Hepatocyte (in vitro differentiated cells): ENCODE measurements around the gene FGR.

Source experiments
- CTCF ChIP-seq: fragments of 200-600 bp; sonication (generic); IDR thresholded peaks from 2 replicates; pipeline ENCODE4 v1.5.1; 2016; ENCODE audit warnings: antibody characterized with exemption, mild to moderate bottlenecking; ENCODE audit not compliant: poor library complexity
- EZH2 ChIP-seq: fragments of 200-600 bp; sonication (generic); IDR thresholded peaks from 2 replicates; pipeline ENCODE4 v1.6.1; 2016; ENCODE audit warnings: antibody characterized with exemption, mild to moderate bottlenecking, borderline replicate concordance

DNA sequence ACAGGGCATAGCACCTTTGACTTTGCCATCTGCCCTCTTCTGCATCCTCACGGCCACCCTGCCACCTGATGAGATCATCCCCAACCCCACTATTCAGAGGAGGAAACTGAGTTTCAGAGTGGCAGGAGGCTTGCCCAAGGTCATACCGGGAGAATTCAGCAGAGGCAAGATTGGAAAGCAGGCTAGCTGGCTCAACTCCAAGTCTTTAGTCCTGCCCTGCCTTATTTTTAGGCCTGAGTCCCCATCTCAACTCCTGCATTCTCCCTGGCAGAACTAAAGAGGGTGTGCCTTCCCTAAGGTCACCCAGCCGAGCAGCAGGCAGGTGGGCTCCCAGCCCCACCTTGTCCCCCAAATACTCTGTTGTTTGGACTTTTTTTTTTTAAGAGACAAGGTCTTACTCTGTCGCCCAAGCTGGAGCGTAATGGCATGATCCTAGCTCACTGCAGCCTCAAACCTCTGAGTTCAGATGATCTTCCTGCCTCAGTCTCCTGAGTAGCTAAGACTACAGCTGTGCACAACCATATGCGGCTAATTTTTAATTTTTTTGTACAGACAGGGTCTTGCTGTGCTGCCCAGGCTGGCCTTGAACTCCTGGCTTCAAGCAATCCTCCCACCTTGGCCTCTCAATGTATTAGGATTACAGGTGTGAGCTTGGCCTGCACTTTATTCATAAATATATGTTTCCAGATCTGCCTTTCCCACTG lies 13.8 kb upstream of the FGR start:
- no peak for TF ChIP-seq EZH2
- no peak for TF ChIP-seq CTCF
